GM19463 (cell line): Measurements from ENCODE around the gene MYCBP2.
A peak's percentile ranks its signal among the peaks of the same experiment; 100 is the strongest.
"Not testable (repeated sequence)": the region's sequence is repeated elsewhere in the genome, so short reads cannot be mapped to it uniquely, and the experiment has no call there.

Experiments
- ATAC-seq: cut with Tn5 transposase; IDR thresholded peaks from one replicate; pipeline ENCODE4 v1.9.1; 2021; ENCODE audit warnings: mild to moderate bottlenecking, moderate library complexity; ENCODE audit not compliant: unreplicated experiment

The MYCBP2 gene, protein sequence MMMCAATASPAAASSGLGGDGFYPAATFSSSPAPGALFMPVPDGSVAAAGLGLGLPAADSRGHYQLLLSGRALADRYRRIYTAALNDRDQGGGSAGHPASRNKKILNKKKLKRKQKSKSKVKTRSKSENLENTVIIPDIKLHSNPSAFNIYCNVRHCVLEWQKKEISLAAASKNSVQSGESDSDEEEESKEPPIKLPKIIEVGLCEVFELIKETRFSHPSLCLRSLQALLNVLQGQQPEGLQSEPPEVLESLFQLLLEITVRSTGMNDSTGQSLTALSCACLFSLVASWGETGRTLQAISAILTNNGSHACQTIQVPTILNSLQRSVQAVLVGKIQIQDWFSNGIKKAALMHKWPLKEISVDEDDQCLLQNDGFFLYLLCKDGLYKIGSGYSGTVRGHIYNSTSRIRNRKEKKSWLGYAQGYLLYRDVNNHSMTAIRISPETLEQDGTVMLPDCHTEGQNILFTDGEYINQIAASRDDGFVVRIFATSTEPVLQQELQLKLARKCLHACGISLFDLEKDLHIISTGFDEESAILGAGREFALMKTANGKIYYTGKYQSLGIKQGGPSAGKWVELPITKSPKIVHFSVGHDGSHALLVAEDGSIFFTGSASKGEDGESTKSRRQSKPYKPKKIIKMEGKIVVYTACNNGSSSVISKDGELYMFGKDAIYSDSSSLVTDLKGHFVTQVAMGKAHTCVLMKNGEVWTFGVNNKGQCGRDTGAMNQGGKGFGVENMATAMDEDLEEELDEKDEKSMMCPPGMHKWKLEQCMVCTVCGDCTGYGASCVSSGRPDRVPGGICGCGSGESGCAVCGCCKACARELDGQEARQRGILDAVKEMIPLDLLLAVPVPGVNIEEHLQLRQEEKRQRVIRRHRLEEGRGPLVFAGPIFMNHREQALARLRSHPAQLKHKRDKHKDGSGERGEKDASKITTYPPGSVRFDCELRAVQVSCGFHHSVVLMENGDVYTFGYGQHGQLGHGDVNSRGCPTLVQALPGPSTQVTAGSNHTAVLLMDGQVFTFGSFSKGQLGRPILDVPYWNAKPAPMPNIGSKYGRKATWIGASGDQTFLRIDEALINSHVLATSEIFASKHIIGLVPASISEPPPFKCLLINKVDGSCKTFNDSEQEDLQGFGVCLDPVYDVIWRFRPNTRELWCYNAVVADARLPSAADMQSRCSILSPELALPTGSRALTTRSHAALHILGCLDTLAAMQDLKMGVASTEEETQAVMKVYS (N-terminal part only)

GRCh38 chr13:77326905-77327604, at the start of gene MYCBP2:
TSS of gene MYCBP2 (minus strand) at chr13:77327094. CDS start at chr13:77326775, 319 bp downstream.
- ATAC-seq, result peak; percentile 52

GRCh38 chr13:77375560-77376108, 48.7 kb upstream of the MYCBP2 start:
- no peak for ATAC-seq

GRCh38 chr13:77374786-77375185, 47.9 kb upstream of the MYCBP2 start:
- peak; percentile 74 for ATAC-seq

GRCh38 chr13:77374339-77374738, 47.4 kb upstream of the MYCBP2 start:
- ATAC-seq, result no peak

DNA sequence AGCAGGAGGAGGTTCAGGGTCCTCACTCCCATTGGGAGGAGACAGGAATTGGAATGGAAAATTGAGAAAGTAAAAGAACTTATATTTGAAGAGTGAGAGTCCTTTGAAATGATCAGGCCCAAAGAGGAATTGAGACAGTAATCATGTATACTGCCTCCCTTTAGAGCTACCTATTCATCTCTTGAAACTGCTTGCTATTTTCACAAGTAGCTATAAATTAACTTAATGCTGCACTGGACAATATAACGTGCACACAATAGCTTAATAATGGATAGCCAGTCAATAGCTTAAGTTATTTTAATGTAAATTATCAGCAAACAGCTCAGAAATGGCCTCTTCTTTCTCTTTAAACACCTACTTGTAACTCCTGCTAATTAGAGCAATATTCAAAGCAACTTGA, 46.6 kb upstream of the MYCBP2 start:
- no peak for ATAC-seq

- no peak for ATAC-seq
Observed at GRCh38 chr13:77372275-77372674, 45.4 kb upstream of the MYCBP2 start.

DNA sequence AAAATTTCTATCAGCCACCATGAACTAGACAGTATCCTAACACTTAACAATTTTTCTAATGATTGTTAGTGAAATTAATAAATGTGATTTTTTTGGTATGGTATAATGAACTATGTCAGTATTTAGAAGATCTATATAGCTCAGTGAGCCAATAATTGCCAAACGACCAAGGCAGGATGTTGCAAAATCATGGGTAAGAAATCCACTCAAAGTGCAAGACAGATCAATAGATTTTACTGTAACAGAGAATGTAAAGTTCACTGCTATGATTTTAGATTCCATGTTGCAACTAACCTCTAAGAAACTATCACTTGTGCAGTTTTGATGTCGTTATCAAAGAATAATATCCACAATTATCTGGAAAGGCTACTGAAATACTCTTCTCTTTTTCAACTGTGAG, 44.0 kb upstream of the MYCBP2 start:
- no peak for ATAC-seq

DNA sequence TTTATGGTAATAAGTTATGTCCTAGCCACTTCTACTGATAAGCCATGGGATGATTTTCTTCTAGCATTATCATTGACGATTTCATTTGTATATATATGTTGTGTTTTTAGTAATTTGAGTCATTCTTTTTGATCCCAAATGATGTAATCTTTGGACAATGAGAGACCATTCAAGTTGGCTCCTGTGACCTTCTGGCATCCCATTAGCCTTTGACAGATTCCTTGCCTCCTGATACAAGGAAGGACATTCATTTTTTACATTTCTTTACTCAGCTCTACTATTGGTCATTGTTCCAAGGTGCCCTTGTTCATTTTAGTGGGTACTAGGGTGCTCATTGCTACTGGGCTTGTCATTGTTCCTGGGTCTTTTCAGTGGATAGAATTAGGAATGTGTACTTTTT, 35.3 kb upstream of the MYCBP2 start:
- ATAC-seq, result no peak

DNA sequence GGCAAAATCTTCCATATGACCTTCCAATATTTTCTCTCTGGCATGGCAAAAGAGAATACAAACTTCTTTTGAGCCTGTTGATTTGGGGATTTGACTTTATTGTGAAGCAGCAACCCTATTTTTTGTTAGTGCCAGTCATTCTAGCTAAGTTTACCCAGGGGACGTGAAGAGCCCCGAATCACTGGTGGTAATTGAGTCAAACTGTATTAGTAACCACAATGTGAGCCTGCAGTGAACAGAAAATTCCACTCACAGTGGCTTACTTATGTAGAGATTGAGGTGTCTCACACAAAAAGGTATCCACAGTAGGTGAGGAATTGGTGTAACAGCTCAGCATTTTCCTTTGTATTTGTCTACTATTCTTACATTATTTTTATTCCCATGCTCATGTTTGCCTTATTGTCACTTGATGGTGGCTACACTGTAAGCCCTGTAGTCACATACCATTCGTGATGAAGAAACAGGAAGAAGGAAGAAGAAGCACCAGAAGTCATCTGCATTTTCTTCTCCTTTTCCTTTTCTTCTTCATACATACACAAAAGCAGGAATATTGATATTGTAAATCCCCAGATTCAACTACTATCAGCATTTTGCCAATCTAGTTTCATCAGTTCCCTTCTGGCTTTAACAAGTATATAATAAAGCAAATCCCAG, 33.3 kb upstream of the MYCBP2 start:
- peak; percentile 76 for ATAC-seq

GRCh38 chr13:77359171-77359570, 32.3 kb upstream of the MYCBP2 start:
- no peak for ATAC-seq

- no peak for ATAC-seq
Observed at GRCh38 chr13:77358001-77358400, 31.1 kb upstream of the MYCBP2 start.

- no peak for ATAC-seq
Observed at GRCh38 chr13:77356155-77356554, 29.3 kb upstream of the MYCBP2 start.

- no peak for ATAC-seq
Observed at GRCh38 chr13:77353995-77354394, 27.1 kb upstream of the MYCBP2 start.

GRCh38 chr13:77351315-77351714, 24.4 kb upstream of the MYCBP2 start:
- no peak for ATAC-seq

DNA sequence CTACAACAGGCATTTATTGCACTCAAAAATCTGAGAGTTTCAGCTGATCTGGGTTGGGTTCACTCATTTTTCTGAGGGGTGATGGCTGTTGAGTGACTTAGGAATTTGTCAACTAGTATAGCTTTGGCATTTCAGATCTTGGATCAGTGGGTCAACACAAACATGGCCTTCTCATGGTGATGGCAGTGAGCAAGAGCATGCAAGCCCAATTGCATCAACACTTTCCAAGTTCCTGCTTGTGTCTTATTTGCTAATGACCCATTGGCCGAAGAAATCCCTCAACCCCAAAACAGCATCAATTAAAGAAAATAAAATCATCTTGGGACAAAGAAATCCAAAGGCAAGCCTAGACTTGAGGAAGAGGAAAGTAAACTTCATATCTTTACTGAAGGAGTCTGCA, 23.9 kb upstream of the MYCBP2 start:
- no peak for ATAC-seq

DNA sequence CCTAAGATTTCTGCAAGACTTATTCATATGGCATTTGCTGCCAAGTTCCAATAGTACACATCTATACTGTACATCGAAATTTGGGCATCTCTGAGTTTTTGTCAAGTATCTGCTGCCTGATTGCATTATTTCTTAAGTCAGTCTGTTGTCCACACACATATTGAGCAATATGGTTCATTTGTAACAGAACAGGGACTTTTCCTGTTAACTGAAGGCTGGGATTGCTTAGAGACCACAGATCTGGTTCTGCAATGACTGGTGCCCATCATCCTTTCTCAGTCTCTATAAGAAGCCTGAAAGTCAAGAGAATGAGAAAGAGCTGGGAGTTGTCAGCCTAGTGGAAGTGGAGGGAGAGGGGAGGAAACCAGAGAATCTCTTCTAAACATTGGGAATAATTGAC, 22.5 kb upstream of the MYCBP2 start:
- peak; percentile 36 for ATAC-seq

- ATAC-seq, result not testable (repeated sequence)
Observed at GRCh38 chr13:77347351-77347750, 20.5 kb upstream of the MYCBP2 start.

- peak; percentile 69 for ATAC-seq
Observed at GRCh38 chr13:77345150-77345780, 18.4 kb upstream of the MYCBP2 start.

DNA sequence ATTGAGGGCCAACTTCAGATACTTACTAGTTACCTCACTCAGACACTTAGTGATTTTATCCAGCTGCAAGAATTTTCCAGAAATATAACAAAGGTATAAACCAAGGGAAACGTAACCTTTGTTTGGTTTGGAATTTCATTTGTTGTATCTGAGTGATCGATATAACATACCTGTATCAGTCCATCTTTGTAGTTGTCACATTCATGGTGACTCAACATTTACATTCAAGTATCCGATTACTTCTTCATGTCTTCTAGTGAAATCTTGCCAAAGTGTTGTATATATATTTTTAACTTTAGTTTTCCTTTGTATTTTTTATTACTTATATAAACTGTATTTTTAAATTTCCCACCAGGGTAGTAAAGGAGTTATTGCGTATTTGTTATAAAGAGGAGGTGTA, 16.9 kb upstream of the MYCBP2 start:
- no peak for ATAC-seq
